NK-92 (cell line): ENCODE measurements around the gene RPS15.
"Not testable (repeated sequence)": the region's sequence is repeated elsewhere in the genome, so short reads cannot be mapped to it uniquely, and the experiment has no call there.

Source experiments
- DNase-seq: peaks from one replicate; lab custom pipeline; 2025; ENCODE audit not compliant: unreplicated experiment; lab: John Stamatoyannopoulos, UW

The RPS15 gene

GRCh38 chr19:1467490-1468273, 29.5 kb downstream of the RPS15 start:
- DNase-seq = no peak

- no peak for DNase-seq
Observed at GRCh38 chr19:1468274-1468820, 30.2 kb downstream of the RPS15 start.

GRCh38 chr19:1468821-1469254, 30.6 kb downstream of the RPS15 start:
- DNase-seq = no peak

- no peak for DNase-seq
Observed at GRCh38 chr19:1469255-1470054, 31.3 kb downstream of the RPS15 start.

- DNase-seq = no peak
Observed at GRCh38 chr19:1470055-1470304, 31.8 kb downstream of the RPS15 start.

- no peak for DNase-seq
Observed at GRCh38 chr19:1470305-1471009, 32.3 kb downstream of the RPS15 start.

- no peak for DNase-seq
Observed at GRCh38 chr19:1471010-1471514, 32.9 kb downstream of the RPS15 start.

- no peak for DNase-seq
Observed at GRCh38 chr19:1471515-1472160, 33.4 kb downstream of the RPS15 start.

- no peak for DNase-seq
Observed at GRCh38 chr19:1472231-1473084, 34.3 kb downstream of the RPS15 start.

- DNase-seq = no peak
Observed at GRCh38 chr19:1473085-1473851, 35.1 kb downstream of the RPS15 start.

GRCh38 chr19:1474011-1474764, 36.0 kb downstream of the RPS15 start:
- DNase-seq = no peak

GRCh38 chr19:1474765-1475351, 36.7 kb downstream of the RPS15 start:
- no peak for DNase-seq

GRCh38 chr19:1475751-1476437, 37.7 kb downstream of the RPS15 start:
- DNase-seq = no peak

GRCh38 chr19:1477056-1477455, 38.9 kb downstream of the RPS15 start:
- DNase-seq = not testable (repeated sequence)

- DNase-seq = peak; percentile 38
Observed at GRCh38 chr19:1478934-1479707, 40.9 kb downstream of the RPS15 start, which contains the start of gene C19orf25. Gene C19orf25, minus strand, starts transcription at chr19:1479215. Its CDS starts 312 bp downstream, at chr19:1478903.

GRCh38 chr19:1481224-1481892, 43.2 kb downstream of the RPS15 start:
- DNase-seq = no peak
